ENCODE results near the gene GNB1.
"Not testable (repeated sequence)": the region's sequence is repeated elsewhere in the genome, so short reads cannot be mapped to it uniquely, and the experiment has no call there.

Gene GNB1

DNA sequence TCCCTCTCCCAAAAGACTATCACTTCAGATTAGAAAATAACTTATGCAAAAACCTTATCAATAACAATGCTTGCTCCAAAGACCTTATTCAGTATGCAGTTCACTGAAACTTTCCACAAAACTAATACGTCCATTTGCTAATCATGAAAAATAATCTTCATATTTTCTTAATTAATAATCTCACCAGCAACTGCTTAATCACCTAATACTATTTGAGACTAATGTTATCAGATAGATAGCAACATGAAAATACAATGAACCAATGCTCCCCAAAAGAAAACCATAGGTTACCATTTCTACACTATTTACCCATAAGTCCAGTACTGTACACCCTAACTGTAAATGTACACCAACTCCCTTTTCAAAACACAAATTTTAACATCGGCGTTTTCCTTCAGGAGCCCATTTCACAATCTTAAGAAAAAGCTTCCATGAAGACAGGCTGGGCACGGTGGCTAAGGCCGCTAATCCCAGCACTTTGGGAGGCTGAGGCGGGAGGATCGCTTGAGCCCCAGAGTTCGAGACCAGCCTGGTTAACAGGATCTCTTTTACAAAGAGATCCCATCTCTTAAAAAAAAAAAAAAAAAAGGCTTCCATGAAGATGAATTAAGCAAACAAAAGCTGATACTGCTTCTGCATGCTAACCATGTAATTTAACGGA, 1.7 kb downstream of the GNB1 start:
- H3K4ac ChIP-seq (ENCODE audit: low read depth in 1 of 2, low read length in 2 of 2): no peak overlapping the region
- H4K91ac ChIP-seq (ENCODE audit: low read length): no peak overlapping the region
- no peak overlapping the region for H3K18ac ChIP-seq (ENCODE audit: low read depth in 1 of 2, low read length in 2 of 2)
- H2AK5ac ChIP-seq (ENCODE audit: low read length, severe bottlenecking): no peak overlapping the region
- peaks cover 0 to 18% of the 10 kb centered on the region in 2 experiments for H3K36me3 ChIP-seq (ENCODE audit: control insufficient read depth in 1 of 2, insufficient read depth in 2 of 2, low read depth in 1 of 2, low read length in 2 of 2)
- peak overlapping the region; percentile 81 for H3K4me2 ChIP-seq (ENCODE audit: low read length, poor library complexity, severe bottlenecking)
- H3K79me1 ChIP-seq (replicated peaks; ENCODE audit: low read length, poor library complexity, severe bottlenecking): peaks cover 15% of the 10 kb centered on the region
- H2BK5ac ChIP-seq (ENCODE audit: low read depth, low read length, poor library complexity, severe bottlenecking): no peak overlapping the region
- no peak overlapping the region for H3K23ac ChIP-seq (ENCODE audit: low read length in 2 of 2)
- DNase-seq: peak; percentile 39
- no peak overlapping the region for H2BK12ac ChIP-seq (ENCODE audit: low read length in 2 of 2)
- no peak overlapping the region for H3K14ac ChIP-seq (ENCODE audit: low read length in 2 of 2)
- peaks cover 27% of the 10 kb centered on the region for H3K4me1 ChIP-seq (ENCODE audit: control insufficient read depth, insufficient read depth, low read depth, low read length)
- H3K4me3 ChIP-seq (ENCODE audit: insufficient read depth in 1 of 2, low read depth in 1 of 2, low read length in 2 of 2): peak overlapping the region; percentile 61 to 87
- peak overlapping the region; percentile 94 for H3K9ac ChIP-seq (ENCODE audit: low read length)
- H2AFZ ChIP-seq (ENCODE audit: low read depth, low read length): no peak overlapping the region
- no peaks in the 10 kb centered on the region for H3K27me3 ChIP-seq (ENCODE audit: control insufficient read depth in 1 of 2, insufficient read depth in 1 of 2, low read length in 2 of 2)
- no peak overlapping the region for H2BK120ac ChIP-seq (ENCODE audit: low read depth, low read length)
- no peaks in the 10 kb centered on the region for H3K9me3 ChIP-seq (ENCODE audit: control insufficient read depth, low read length)
- peak overlapping the region; percentile 66 for H3K27ac ChIP-seq (ENCODE audit: low read length, poor library complexity, severe bottlenecking)
- WGBS: 20% methylated on average over 9 of the region's 9 CpGs
- no peak overlapping the region for H4K8ac ChIP-seq (ENCODE audit: low read length)
- H2BK15ac ChIP-seq (ENCODE audit: low read depth, poor library complexity, severe bottlenecking): no peak overlapping the region

DNA sequence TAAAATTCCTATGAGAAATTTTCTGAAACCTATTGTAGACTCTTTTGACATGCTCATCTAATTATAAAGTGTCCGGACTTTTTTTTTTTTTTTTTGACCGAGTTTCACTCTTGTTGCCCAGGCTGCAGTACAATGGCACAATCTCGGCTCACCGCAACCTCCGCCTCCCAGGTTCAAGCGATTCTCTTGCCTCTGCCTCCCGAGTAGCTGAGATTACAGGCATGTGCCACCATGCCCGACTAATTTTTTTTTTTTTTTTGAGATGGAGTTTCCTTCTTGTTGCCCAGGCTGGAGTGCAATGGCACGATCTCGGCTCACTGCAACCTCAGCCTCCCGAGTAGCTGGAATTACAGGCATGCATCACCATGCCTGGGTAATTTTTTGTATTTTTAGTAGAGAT, 7.0 kb downstream of the GNB1 start:
- not testable (repeated sequence) for H3K14ac ChIP-seq (ENCODE audit: low read length in 2 of 2); DNase-seq; H3K27me3 ChIP-seq (ENCODE audit: control insufficient read depth in 1 of 2, insufficient read depth in 1 of 2, low read length in 2 of 2); H3K4ac ChIP-seq (ENCODE audit: low read depth in 1 of 2, low read length in 2 of 2); H4K8ac ChIP-seq (ENCODE audit: low read length); H2BK12ac ChIP-seq (ENCODE audit: low read length in 2 of 2); H3K23ac ChIP-seq (ENCODE audit: low read length in 2 of 2); H2AK5ac ChIP-seq (ENCODE audit: low read length, severe bottlenecking); H3K27ac ChIP-seq (ENCODE audit: low read length, poor library complexity, severe bottlenecking); H3K79me1 ChIP-seq (replicated peaks; ENCODE audit: low read length, poor library complexity, severe bottlenecking); H2AFZ ChIP-seq (ENCODE audit: low read depth, low read length); H2BK120ac ChIP-seq (ENCODE audit: low read depth, low read length); H3K9me3 ChIP-seq (ENCODE audit: control insufficient read depth, low read length); H2BK5ac ChIP-seq (ENCODE audit: low read depth, low read length, poor library complexity, severe bottlenecking); H3K4me2 ChIP-seq (ENCODE audit: low read length, poor library complexity, severe bottlenecking); H3K4me3 ChIP-seq (ENCODE audit: insufficient read depth in 1 of 2, low read depth in 1 of 2, low read length in 2 of 2); H3K18ac ChIP-seq (ENCODE audit: low read depth in 1 of 2, low read length in 2 of 2); H2BK15ac ChIP-seq (ENCODE audit: low read depth, poor library complexity, severe bottlenecking); H4K91ac ChIP-seq (ENCODE audit: low read length)
- H3K4me1 ChIP-seq (ENCODE audit: control insufficient read depth, insufficient read depth, low read depth, low read length): peaks cover 23% of the 10 kb centered on the region
- peak overlapping the region; percentile 71 for H3K9ac ChIP-seq (ENCODE audit: low read length)
- 85% methylated on average over 11 of the region's 11 CpGs for WGBS
- H3K36me3 ChIP-seq (ENCODE audit: control insufficient read depth in 1 of 2, insufficient read depth in 2 of 2, low read depth in 1 of 2, low read length in 2 of 2): peaks cover 4 to 13% of the 10 kb centered on the region in 2 experiments

DNA sequence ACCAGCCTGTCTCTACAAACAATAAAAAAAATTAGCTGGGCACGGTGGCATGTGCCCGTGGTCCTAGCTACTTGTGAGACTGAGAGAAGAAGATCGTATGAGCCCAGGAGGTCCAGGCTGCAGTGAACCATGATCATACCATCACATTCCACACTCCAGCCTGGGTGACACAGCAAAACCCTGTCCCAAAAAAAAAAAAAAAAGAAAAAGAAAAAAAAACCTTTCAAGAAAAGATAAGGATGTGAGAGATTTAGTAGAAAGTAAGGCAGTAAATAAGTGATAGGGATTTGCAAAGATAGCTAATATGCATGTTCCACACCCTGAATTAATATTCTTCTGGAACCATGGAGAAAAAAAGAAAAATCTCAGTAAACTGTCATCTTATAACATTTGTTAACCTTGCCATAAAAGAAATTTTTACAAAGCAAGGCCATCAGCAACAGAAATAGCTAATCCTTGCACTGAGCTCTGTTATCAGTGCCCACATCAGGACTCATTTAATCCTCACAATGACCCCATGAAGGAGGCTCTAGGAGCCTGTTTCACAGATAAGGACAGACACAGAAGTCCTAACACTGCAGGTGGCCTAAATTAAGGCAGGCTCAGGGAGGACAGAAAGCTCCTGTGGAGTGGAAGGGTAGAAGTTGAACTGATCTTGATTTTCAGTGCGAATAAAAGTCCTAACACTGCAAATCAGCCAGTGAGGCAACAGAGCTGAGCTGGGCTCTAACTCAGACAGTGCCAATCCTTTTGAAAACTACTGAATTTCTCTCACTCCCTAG, 7.6 kb downstream of the GNB1 start:
- no peak overlapping the region for H3K14ac ChIP-seq (ENCODE audit: low read length in 2 of 2)
- no peak overlapping the region for H3K4ac ChIP-seq (ENCODE audit: low read depth in 1 of 2, low read length in 2 of 2)
- no peak overlapping the region for H3K4me3 ChIP-seq (ENCODE audit: insufficient read depth in 1 of 2, low read depth in 1 of 2, low read length in 2 of 2)
- H2BK15ac ChIP-seq (ENCODE audit: low read depth, poor library complexity, severe bottlenecking): no peak overlapping the region
- H4K8ac ChIP-seq (ENCODE audit: low read length): no peak overlapping the region
- H3K18ac ChIP-seq (ENCODE audit: low read depth in 1 of 2, low read length in 2 of 2): no peak overlapping the region
- peak overlapping the region; percentile 53 for H3K27ac ChIP-seq (ENCODE audit: low read length, poor library complexity, severe bottlenecking)
- no peaks in the 10 kb centered on the region for H3K27me3 ChIP-seq (ENCODE audit: control insufficient read depth in 1 of 2, insufficient read depth in 1 of 2, low read length in 2 of 2)
- 63% methylated on average over 1 of the region's 4 CpGs for WGBS
- H2BK12ac ChIP-seq (ENCODE audit: low read length in 2 of 2): no peak overlapping the region
- no peak for DNase-seq
- no peak overlapping the region for H4K91ac ChIP-seq (ENCODE audit: low read length)
- H3K36me3 ChIP-seq (ENCODE audit: control insufficient read depth in 1 of 2, insufficient read depth in 2 of 2, low read depth in 1 of 2, low read length in 2 of 2): peaks cover 10 to 18% of the 10 kb centered on the region in 2 experiments
- peaks cover 19% of the 10 kb centered on the region for H3K4me1 ChIP-seq (ENCODE audit: control insufficient read depth, insufficient read depth, low read depth, low read length)
- no peak overlapping the region for H2AFZ ChIP-seq (ENCODE audit: low read depth, low read length)
- H3K23ac ChIP-seq (ENCODE audit: low read length in 2 of 2): no peak overlapping the region
- H2BK5ac ChIP-seq (ENCODE audit: low read depth, low read length, poor library complexity, severe bottlenecking): no peak overlapping the region
- H2BK120ac ChIP-seq (ENCODE audit: low read depth, low read length): no peak overlapping the region
- H2AK5ac ChIP-seq (ENCODE audit: low read length, severe bottlenecking): peak overlapping the region; percentile 3
- no peak overlapping the region for H3K4me2 ChIP-seq (ENCODE audit: low read length, poor library complexity, severe bottlenecking)
- H3K9me3 ChIP-seq (ENCODE audit: control insufficient read depth, low read length): no peaks in the 10 kb centered on the region
- peak overlapping the region; percentile 71 for H3K9ac ChIP-seq (ENCODE audit: low read length)
- H3K79me1 ChIP-seq (replicated peaks; ENCODE audit: low read length, poor library complexity, severe bottlenecking): no peaks in the 10 kb centered on the region

DNA sequence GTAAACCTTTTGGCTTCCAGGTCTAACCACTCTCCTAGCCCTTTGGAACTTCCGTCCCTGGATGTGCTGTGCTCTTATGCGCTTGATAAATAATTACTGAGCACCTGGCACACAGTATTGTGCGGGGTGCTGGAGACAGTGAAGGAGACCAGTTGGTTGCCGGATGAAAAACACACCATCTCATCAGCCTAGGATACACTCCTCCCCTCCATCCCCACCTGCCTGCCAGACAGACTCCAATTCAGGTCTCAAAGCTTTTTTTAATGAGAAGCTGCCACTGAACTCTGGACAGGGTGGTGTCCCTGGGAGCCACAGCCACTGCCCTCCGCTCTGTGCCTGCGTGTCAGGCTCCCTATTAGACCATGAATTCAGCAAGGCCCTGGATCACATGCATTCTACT, 9.2 kb downstream of the GNB1 start:
- no peaks in the 10 kb centered on the region for H3K79me1 ChIP-seq (replicated peaks; ENCODE audit: low read length, poor library complexity, severe bottlenecking)
- 98% methylated on average over 6 of the region's 6 CpGs for WGBS
- DNase-seq: no peak
- no peak overlapping the region for H2BK120ac ChIP-seq (ENCODE audit: low read depth, low read length)
- H3K14ac ChIP-seq (ENCODE audit: low read length in 2 of 2): no peak overlapping the region
- H2BK5ac ChIP-seq (ENCODE audit: low read depth, low read length, poor library complexity, severe bottlenecking): no peak overlapping the region
- H4K91ac ChIP-seq (ENCODE audit: low read length): no peak overlapping the region
- no peak overlapping the region for H3K23ac ChIP-seq (ENCODE audit: low read length in 2 of 2)
- no peaks in the 10 kb centered on the region for H3K27me3 ChIP-seq (ENCODE audit: control insufficient read depth in 1 of 2, insufficient read depth in 1 of 2, low read length in 2 of 2)
- no peak overlapping the region for H4K8ac ChIP-seq (ENCODE audit: low read length)
- peaks cover 17 to 18% of the 10 kb centered on the region in 2 experiments for H3K36me3 ChIP-seq (ENCODE audit: control insufficient read depth in 1 of 2, insufficient read depth in 2 of 2, low read depth in 1 of 2, low read length in 2 of 2)
- H2BK15ac ChIP-seq (ENCODE audit: low read depth, poor library complexity, severe bottlenecking): peak overlapping the region; percentile 6
- H2AK5ac ChIP-seq (ENCODE audit: low read length, severe bottlenecking): no peak overlapping the region
- H3K4ac ChIP-seq (ENCODE audit: low read depth in 1 of 2, low read length in 2 of 2): no peak overlapping the region
- no peak overlapping the region for H3K9ac ChIP-seq (ENCODE audit: low read length)
- H2BK12ac ChIP-seq (ENCODE audit: low read length in 2 of 2): no peak overlapping the region
- peaks cover 18% of the 10 kb centered on the region for H3K4me1 ChIP-seq (ENCODE audit: control insufficient read depth, insufficient read depth, low read depth, low read length)
- H2AFZ ChIP-seq (ENCODE audit: low read depth, low read length): no peak overlapping the region
- no peaks in the 10 kb centered on the region for H3K9me3 ChIP-seq (ENCODE audit: control insufficient read depth, low read length)
- no peak overlapping the region for H3K18ac ChIP-seq (ENCODE audit: low read depth in 1 of 2, low read length in 2 of 2)
- no peak overlapping the region for H3K27ac ChIP-seq (ENCODE audit: low read length, poor library complexity, severe bottlenecking)
- no peak overlapping the region for H3K4me2 ChIP-seq (ENCODE audit: low read length, poor library complexity, severe bottlenecking)
- no peak overlapping the region for H3K4me3 ChIP-seq (ENCODE audit: insufficient read depth in 1 of 2, low read depth in 1 of 2, low read length in 2 of 2)
